Type B pancreatic cell (in vitro differentiated cells): ENCODE measurements around the gene WNK1. TPM values are rescaled to one million over a fixed set of nuclear protein-coding genes. Genes with fewer than 3 reads are reported as not detected.

ENCODE experiments used
- DNase-seq: peaks from one replicate; pipeline ENCODE4 v3.0.0; 2021; ENCODE audit warnings: mixed read lengths; ENCODE audit not compliant: unreplicated experiment; ENCODE audit errors: extremely low spot score
- H3K27ac Mint-ChIP-seq: 2 replicates; pipeline ENCODE4 v1.8.0; 2021; ENCODE audit warnings: mild to moderate bottlenecking, mixed read lengths
- H3K27me3 Mint-ChIP-seq: 2 replicates; pipeline ENCODE4 v1.8.0; 2021; ENCODE audit warnings: mixed read lengths
- H3K36me3 Mint-ChIP-seq: 2 replicates; pipeline ENCODE4 v1.8.0; 2021; ENCODE audit warnings: mixed read lengths
- H3K4me1 Mint-ChIP-seq: one replicate; pipeline ENCODE4 v1.8.0; 2021; ENCODE audit warnings: mixed read lengths; ENCODE audit not compliant: unreplicated experiment
- H3K4me3 Mint-ChIP-seq: 2 replicates; pipeline ENCODE4 v1.8.0; 2021; ENCODE audit warnings: mild to moderate bottlenecking, mixed read lengths
- H3K9me3 Mint-ChIP-seq: 2 replicates; pipeline ENCODE4 v1.8.0; 2021; ENCODE audit warnings: mixed read lengths
- total RNA-seq: library from RNA; stranded (reverse); gene quantifications from 2 replicates; pipeline ENCODE4 v1.2.1, GENCODE V29; 2021; ENCODE audit warnings: low replicate concordance
- TF ChIP-seq, protein P1 (sequence below): fragments of 200-600 bp; sonication (generic); conservative IDR thresholded peaks from 2 replicates; pipeline ENCODE4 v1.5.0; 2021; ENCODE audit warnings: antibody characterized with exemption, mild to moderate bottlenecking

WNK1 gene
- total RNA-seq, 1 donor from 2014 or later, result 132 TPM

DNA sequence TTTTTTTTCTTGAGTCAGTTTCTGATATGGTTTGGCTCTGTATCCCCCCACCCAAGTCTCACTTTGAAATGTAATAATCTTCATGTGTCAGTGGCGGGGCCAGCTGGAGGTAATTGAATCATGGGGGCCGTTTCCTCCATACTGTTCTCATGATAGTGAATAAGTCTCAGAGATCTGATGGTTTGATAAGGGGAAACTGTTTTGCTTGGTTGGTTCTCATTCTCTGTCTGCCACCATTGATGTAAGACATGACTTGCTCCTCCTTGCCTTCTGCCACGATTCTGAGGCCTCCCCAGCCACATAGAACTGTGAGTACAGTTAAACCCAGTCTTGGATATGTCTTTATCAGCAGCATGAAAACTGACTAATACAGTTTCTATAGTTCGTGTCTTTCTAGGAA is 42.9 kb downstream of the WNK1 start:
- H3K36me3 Mint-ChIP-seq, result peaks cover 13% of the 10 kb centered on the region
- TF ChIP-seq, protein P1, sequence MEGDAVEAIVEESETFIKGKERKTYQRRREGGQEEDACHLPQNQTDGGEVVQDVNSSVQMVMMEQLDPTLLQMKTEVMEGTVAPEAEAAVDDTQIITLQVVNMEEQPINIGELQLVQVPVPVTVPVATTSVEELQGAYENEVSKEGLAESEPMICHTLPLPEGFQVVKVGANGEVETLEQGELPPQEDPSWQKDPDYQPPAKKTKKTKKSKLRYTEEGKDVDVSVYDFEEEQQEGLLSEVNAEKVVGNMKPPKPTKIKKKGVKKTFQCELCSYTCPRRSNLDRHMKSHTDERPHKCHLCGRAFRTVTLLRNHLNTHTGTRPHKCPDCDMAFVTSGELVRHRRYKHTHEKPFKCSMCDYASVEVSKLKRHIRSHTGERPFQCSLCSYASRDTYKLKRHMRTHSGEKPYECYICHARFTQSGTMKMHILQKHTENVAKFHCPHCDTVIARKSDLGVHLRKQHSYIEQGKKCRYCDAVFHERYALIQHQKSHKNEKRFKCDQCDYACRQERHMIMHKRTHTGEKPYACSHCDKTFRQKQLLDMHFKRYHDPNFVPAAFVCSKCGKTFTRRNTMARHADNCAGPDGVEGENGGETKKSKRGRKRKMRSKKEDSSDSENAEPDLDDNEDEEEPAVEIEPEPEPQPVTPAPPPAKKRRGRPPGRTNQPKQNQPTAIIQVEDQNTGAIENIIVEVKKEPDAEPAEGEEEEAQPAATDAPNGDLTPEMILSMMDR, result no peak
- H3K4me3 Mint-ChIP-seq, result no peak overlapping the region
- DNase-seq, result no peak
- no peaks in the 10 kb centered on the region for H3K27me3 Mint-ChIP-seq
- H3K27ac Mint-ChIP-seq, result no peak overlapping the region
- no peaks in the 10 kb centered on the region for H3K9me3 Mint-ChIP-seq
- peaks cover 14% of the 10 kb centered on the region for H3K4me1 Mint-ChIP-seq

DNA sequence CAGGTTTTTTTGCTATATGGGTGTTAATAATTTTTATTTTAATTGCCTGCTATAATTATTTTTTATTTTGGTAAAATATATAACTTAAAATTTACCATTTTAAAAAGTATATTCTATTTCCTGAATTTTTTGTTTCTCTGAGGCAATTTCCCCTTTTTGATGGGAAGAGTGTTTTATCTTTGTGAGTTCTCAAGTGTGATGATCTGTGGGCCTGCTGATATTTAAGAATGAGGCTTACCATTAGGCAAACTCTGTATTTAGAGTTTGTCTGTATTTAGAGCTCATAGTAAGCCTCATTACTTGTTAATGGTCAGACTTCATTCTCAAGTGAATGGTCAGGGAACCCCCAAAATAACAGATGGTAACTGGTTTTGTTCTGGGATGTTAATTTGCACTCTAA is 48.0 kb downstream of the WNK1 start:
- Mint-ChIP-seq H3K36me3 (peaks cover 9% of the 10 kb centered on the region), H3K4me3 (no peak overlapping the region), H3K9me3 (no peaks in the 10 kb centered on the region), H3K4me1 (peaks cover 7% of the 10 kb centered on the region), H3K27me3 (no peaks in the 10 kb centered on the region), H3K27ac (no peak overlapping the region)
- TF ChIP-seq, protein P1, result no peak
- DNase-seq, result no peak

DNA sequence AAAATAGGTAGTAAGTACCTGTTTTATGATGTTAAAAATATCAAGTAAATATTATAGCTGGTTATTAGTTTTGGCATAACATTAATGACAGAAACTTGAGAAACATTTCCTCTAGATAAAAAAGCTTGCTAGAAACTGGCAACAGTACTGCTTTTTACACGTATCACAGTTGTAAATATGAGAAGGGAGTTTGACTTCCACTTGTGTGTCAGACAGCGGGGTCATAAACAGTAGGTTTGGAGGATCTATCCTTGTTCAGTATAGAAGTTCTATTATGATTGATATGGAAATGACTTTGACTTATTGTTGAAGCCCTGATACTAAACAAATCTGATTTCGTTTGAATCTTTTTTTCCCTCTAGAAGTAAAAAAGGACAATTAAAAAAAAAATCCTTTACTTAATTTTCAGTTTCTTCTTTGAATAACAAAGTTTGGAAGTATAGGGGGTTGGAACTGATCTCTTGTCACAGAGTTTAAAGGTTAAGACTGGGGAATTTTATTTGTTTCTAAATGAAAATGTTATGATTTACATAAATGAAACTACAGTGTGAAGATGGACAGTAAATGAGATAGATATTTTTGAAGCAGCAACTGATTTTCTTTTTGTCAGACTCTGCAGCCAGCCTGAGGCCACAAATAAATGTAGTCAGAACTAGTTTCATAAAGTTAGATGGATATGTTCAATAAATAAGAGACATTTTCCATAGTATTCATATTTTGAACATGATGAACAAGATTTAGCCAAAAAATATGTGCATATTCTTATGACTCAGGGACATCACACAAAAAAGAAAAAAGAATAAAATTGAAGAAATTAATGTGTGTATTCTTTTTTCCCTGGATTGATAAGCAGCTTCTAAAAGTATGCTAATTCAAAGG is 50.1 kb downstream of the WNK1 start:
- peaks cover 9% of the 10 kb centered on the region for H3K36me3 Mint-ChIP-seq
- no peak for DNase-seq
- no peaks in the 10 kb centered on the region for H3K9me3 Mint-ChIP-seq
- H3K27ac Mint-ChIP-seq, result no peak overlapping the region
- TF ChIP-seq, protein P1, result no peak
- H3K27me3 Mint-ChIP-seq, result no peaks in the 10 kb centered on the region
- no peak overlapping the region for H3K4me3 Mint-ChIP-seq
- H3K4me1 Mint-ChIP-seq, result peaks cover 8% of the 10 kb centered on the region

DNA sequence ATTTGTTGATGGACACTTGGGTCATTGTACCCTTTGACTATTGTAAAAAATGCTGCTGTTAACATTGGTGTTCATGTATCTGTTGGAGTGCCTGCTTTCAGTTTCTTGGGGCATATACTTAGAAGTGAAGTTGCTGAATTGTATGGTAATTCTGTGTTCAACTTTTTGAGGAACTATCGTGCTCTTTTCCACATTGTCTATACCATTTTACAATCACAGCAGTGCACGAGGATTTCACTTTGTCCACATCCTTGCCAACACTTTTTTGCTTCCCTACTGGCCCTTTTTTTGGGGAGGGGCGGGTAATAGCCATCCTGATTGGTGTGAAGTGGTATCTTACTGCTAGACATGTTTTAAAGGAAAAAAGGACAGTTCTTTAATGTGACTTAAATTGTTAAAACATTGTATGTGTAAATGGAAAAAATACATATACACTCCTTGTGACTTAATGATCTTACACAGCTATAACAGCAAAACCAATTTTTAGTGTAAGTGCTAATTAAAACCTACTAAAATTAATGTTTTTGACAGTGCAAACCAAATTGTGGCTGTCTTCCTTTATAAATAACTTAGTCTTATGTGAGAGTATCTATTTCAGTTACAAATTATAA is 52.7 kb downstream of the WNK1 start:
- no peak overlapping the region for H3K27ac Mint-ChIP-seq
- no peak overlapping the region for H3K4me3 Mint-ChIP-seq
- DNase-seq, result no peak
- peaks cover 8% of the 10 kb centered on the region for H3K4me1 Mint-ChIP-seq
- TF ChIP-seq, protein P1, result no peak
- H3K9me3 Mint-ChIP-seq, result no peaks in the 10 kb centered on the region
- no peaks in the 10 kb centered on the region for H3K27me3 Mint-ChIP-seq
- peaks cover 5% of the 10 kb centered on the region for H3K36me3 Mint-ChIP-seq

DNA sequence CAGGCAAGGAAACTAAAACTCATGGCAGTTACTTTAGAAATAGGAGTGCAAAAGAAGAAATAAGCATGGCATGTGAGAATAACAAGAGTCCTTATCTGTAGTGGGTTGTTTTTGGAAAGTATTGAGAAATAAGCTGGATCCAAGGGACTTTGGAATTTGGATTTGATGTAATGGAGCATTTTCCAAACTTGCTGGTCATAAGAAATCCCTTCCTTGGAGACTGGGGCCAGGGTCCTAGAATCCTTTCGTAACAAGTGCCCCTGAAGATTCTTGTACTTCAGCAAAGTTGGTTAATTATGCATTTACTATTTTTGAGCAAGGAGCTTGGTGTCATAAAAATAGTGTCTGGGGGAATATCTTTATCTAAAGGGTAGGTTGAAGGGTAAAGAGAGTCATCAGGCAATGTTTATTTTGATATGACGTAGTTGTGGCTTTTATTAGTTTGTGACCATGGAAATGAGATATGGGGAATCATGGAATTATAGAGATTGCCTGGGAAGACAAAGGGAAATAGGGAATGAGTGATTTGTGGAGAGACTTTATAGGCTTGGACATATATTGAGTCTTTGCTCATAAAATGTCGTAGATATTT is 53.9 kb downstream of the WNK1 start:
- peak overlapping the region; percentile 23 for H3K27ac Mint-ChIP-seq
- H3K27me3 Mint-ChIP-seq, result no peaks in the 10 kb centered on the region
- H3K4me3 Mint-ChIP-seq, result peak overlapping the region; percentile 12
- no peak for DNase-seq
- peaks cover 5% of the 10 kb centered on the region for H3K36me3 Mint-ChIP-seq
- no peaks in the 10 kb centered on the region for H3K9me3 Mint-ChIP-seq
- H3K4me1 Mint-ChIP-seq, result peaks cover 14% of the 10 kb centered on the region
- TF ChIP-seq, protein P1, result no peak
